ENCODE data around the gene DLGAP4. TPM values are rescaled to one million over a fixed set of nuclear protein-coding genes. Genes with fewer than 3 reads are reported as not detected.

The DLGAP4 gene
- total and polyA plus RNA-seq, 2 donors: 17.2 to 61.3 TPM

- no peak for DNase-seq (ENCODE audit: extremely low spot score)
- Histone ChIP-seq H3K36me3 (ENCODE audit: insufficient read depth) (no peaks in the 10 kb centered on the region), H3K27ac (ENCODE audit: low read depth) (no peak overlapping the region), H3K4me3 (ENCODE audit: low read depth, low read length) (no peak overlapping the region), H3K4me1 (ENCODE audit: insufficient read depth) (no peaks in the 10 kb centered on the region)
- WGBS: 29% methylated on average over 9 of the region's 9 CpGs
Measured at GRCh38 chr20:36439040-36439730, 133.0 kb downstream of the DLGAP4 start.

GRCh38 chr20:36439731-36440072, 133.6 kb downstream of the DLGAP4 start:
- DNase-seq (ENCODE audit: extremely low spot score): no peak
- Histone ChIP-seq H3K27ac (ENCODE audit: low read depth) (no peak overlapping the region), H3K4me1 (ENCODE audit: insufficient read depth) (no peaks in the 10 kb centered on the region), H3K4me3 (ENCODE audit: low read depth, low read length) (no peak overlapping the region), H3K36me3 (ENCODE audit: insufficient read depth) (no peaks in the 10 kb centered on the region)
- 39% methylated on average over 7 of the region's 7 CpGs for WGBS

DNA sequence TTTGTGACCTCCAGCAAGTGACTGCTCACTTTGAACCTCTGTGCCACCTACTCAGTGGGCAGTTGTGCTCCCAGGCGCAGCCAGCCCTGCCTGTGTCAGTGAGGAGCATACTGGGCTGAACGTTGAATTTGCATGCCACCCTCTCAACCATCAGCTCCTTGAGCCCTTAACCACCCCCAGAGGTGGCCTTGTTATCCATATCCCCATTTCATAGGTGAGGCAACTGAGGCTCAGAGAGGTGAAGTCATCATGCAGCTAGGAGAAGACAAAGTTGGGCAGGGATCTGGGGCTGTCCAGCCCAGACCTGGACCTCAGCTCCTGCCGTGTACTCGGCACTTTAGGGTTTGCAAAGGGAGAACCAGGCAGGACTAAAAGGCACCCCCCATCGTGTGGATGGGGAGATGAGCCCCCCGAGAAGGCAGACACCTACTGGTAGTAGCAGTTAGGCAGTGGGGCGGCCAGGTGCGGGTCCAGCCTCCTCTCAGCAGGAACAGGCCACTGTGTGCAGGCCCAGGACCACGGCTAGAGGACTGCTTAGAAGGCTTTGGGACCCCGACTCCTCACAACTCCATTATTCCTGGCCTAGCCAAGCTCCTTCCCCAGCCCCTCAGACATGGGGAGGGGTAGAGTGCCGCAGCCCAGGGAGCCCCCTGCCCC, 134.4 kb downstream of the DLGAP4 start:
- no peaks in the 10 kb centered on the region for H3K36me3 ChIP-seq (ENCODE audit: insufficient read depth)
- no peak overlapping the region for H3K27ac ChIP-seq (ENCODE audit: low read depth)
- no peaks in the 10 kb centered on the region for H3K4me1 ChIP-seq (ENCODE audit: insufficient read depth)
- WGBS: 79% methylated on average over 11 of the region's 11 CpGs
- no peak for DNase-seq (ENCODE audit: extremely low spot score)
- H3K4me3 ChIP-seq (ENCODE audit: low read depth, low read length): no peak overlapping the region

GRCh38 chr20:36441027-36441414, 134.9 kb downstream of the DLGAP4 start:
- Histone ChIP-seq H3K4me1 (ENCODE audit: insufficient read depth) (no peaks in the 10 kb centered on the region), H3K27ac (ENCODE audit: low read depth) (no peak overlapping the region), H3K36me3 (ENCODE audit: insufficient read depth) (no peaks in the 10 kb centered on the region), H3K4me3 (ENCODE audit: low read depth, low read length) (no peak overlapping the region)
- no peak for DNase-seq (ENCODE audit: extremely low spot score)
- 44% methylated on average over 5 of the region's 5 CpGs for WGBS

DNA sequence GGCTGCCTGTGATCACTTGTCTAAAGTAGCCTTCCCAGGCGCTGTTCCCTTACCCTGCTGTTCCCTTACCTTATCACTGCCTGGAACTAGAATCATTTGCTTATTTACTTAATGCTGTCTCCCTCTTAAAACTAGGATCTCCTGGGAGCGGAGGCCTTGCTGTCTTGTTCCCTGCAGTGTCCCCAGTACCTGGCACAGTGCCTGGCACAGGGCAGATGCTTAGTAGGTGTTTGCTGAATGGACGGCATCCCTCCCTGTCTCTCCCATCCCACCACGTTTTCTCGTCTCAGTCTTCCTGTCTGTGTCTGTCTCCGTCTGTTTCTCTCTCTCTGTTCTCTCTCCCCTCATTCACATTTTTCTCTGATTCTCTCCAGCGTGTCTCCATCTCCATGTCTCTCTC, 135.3 kb downstream of the DLGAP4 start:
- WGBS: 73% methylated on average over 7 of the region's 7 CpGs
- DNase-seq (ENCODE audit: extremely low spot score): no peak
- H3K4me3 ChIP-seq (ENCODE audit: low read depth, low read length): no peak overlapping the region
- H3K27ac ChIP-seq (ENCODE audit: low read depth): no peak overlapping the region
- H3K36me3 ChIP-seq (ENCODE audit: insufficient read depth): no peaks in the 10 kb centered on the region
- no peaks in the 10 kb centered on the region for H3K4me1 ChIP-seq (ENCODE audit: insufficient read depth)

DNA sequence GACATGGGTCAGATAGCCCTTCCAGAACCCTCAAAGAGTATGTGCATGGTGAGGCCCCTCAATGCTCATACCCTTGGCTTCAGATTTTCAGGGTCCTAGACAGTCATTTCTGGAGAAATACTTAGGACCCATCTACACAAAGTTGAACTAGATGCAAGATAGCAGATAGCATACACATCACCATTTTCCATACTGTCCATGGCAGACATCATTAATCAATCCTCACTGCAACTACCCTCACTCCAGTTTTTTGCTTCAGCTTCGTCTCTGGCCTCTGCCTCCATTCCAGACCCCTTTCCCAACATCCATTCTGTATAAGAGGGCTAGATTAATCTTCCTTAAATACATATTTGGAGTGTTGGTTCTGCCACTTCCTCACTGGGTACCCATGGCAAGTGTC, 139.7 kb downstream of the DLGAP4 start:
- no peak overlapping the region for H3K27ac ChIP-seq (ENCODE audit: low read depth)
- no peak for DNase-seq (ENCODE audit: extremely low spot score)
- no peaks in the 10 kb centered on the region for H3K4me1 ChIP-seq (ENCODE audit: insufficient read depth)
- no peaks in the 10 kb centered on the region for H3K36me3 ChIP-seq (ENCODE audit: insufficient read depth)
- H3K4me3 ChIP-seq (ENCODE audit: low read depth, low read length): no peak overlapping the region
- 85% methylated on average over 1 of the region's 1 CpG for WGBS

DNA sequence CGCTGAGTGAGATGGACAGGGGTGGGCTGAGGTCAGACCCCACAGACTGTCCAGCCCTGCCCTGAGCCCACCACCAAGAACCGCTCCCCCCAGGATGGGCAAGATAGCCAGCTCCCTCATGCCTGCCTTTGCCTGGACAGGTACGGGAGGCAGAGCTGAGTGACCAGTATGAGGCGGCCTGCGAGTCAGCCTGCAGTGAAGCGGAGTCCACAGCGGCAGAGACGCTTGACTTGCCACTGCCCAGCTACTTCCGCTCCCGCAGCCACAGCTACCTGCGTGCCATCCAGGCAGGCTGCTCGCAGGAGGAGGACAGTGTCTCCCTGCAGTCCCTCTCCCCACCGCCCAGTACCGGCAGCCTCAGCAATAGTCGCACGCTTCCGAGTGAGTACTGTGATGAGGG, 140.4 kb downstream of the DLGAP4 start:
- Histone ChIP-seq H3K36me3 (ENCODE audit: insufficient read depth) (no peaks in the 10 kb centered on the region), H3K27ac (ENCODE audit: low read depth) (no peak overlapping the region), H3K4me3 (ENCODE audit: low read depth, low read length) (no peak overlapping the region), H3K4me1 (ENCODE audit: insufficient read depth) (no peaks in the 10 kb centered on the region)
- no peak for DNase-seq (ENCODE audit: extremely low spot score)
- 82% methylated on average over 17 of the region's 17 CpGs for WGBS

- no peaks in the 10 kb centered on the region for H3K4me1 ChIP-seq (ENCODE audit: insufficient read depth)
- H3K36me3 ChIP-seq (ENCODE audit: insufficient read depth): no peaks in the 10 kb centered on the region
- no peak overlapping the region for H3K4me3 ChIP-seq (ENCODE audit: low read depth, low read length)
- no peak overlapping the region for H3K27ac ChIP-seq (ENCODE audit: low read depth)
- DNase-seq (ENCODE audit: extremely low spot score): no peak
Measured at GRCh38 chr20:36447101-36447500, 141.0 kb downstream of the DLGAP4 start.

- Histone ChIP-seq H3K4me1 (ENCODE audit: insufficient read depth) (no peaks in the 10 kb centered on the region), H3K36me3 (ENCODE audit: insufficient read depth) (no peaks in the 10 kb centered on the region), H3K27ac (ENCODE audit: low read depth) (no peak overlapping the region), H3K4me3 (ENCODE audit: low read depth, low read length) (no peak overlapping the region)
- DNase-seq (ENCODE audit: extremely low spot score): no peak
Measured at GRCh38 chr20:36449663-36450062, 143.5 kb downstream of the DLGAP4 start.

- H3K4me1 ChIP-seq (ENCODE audit: insufficient read depth): no peaks in the 10 kb centered on the region
- H3K27ac ChIP-seq (ENCODE audit: low read depth): no peak overlapping the region
- DNase-seq (ENCODE audit: extremely low spot score): no peak
- 42% methylated on average over 4 of the region's 4 CpGs for WGBS
- no peaks in the 10 kb centered on the region for H3K36me3 ChIP-seq (ENCODE audit: insufficient read depth)
- H3K4me3 ChIP-seq (ENCODE audit: low read depth, low read length): no peak overlapping the region
Measured at GRCh38 chr20:36454332-36454697, 148.2 kb downstream of the DLGAP4 start.

GRCh38 chr20:36454698-36455427, 148.7 kb downstream of the DLGAP4 start:
- Histone ChIP-seq H3K36me3 (ENCODE audit: insufficient read depth) (no peaks in the 10 kb centered on the region), H3K4me1 (ENCODE audit: insufficient read depth) (no peaks in the 10 kb centered on the region), H3K4me3 (ENCODE audit: low read depth, low read length) (no peak overlapping the region), H3K27ac (ENCODE audit: low read depth) (no peak overlapping the region)
- 17% methylated on average over 9 of the region's 9 CpGs for WGBS
- DNase-seq (ENCODE audit: extremely low spot score): no peak

DNA sequence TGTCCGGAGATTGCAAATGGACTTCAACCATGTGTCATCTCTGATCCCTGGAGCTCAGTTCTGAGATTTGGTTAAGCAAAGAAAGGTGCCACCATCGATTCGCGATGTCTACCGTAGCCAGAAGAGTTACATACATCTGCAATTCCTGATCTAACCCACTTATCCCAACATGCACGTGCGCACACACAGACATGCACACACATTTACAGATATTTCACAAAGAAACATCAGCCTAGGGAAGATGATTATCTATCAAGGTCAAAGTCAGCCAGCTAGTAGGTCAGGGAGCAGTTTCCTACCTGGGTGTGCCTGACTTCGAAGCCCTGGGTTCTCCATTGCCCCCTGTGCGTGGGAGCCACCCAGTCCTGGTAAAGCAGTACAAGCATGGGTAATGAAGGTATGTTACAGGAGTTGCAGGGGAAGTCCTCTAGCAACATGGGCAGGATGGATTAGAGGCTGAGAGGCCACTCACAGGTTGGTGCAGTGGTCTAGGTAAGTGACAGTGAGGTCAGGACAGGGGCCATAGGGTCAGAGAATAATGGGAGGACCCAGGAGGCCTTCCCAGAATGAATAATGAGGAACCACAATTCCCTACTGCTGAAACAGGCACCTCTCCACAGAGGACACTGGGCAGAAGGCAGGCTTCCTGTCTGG, 150.0 kb downstream of the DLGAP4 start:
- Histone ChIP-seq H3K4me1 (ENCODE audit: insufficient read depth) (no peaks in the 10 kb centered on the region), H3K4me3 (ENCODE audit: low read depth, low read length) (no peak overlapping the region), H3K36me3 (ENCODE audit: insufficient read depth) (no peaks in the 10 kb centered on the region), H3K27ac (ENCODE audit: low read depth) (no peak overlapping the region)
- WGBS: 85% methylated on average over 9 of the region's 9 CpGs
- no peak for DNase-seq (ENCODE audit: extremely low spot score)

- peak; percentile 87 for DNase-seq (ENCODE audit: extremely low spot score)
- H3K4me1 ChIP-seq (ENCODE audit: insufficient read depth): no peaks in the 10 kb centered on the region
- 8% methylated on average over 93 of the region's 96 CpGs for whole genome bisulfite sequencing
Measured at GRCh38 chr20:36460648-36461599, 154.8 kb downstream of the DLGAP4 start.

More at GRCh38 chr20:36460648-36461599, 154.8 kb downstream of the DLGAP4 start:
- peak overlapping the region; percentile 69 for H3K4me3 ChIP-seq (ENCODE audit: low read depth, low read length)
- peak overlapping the region; percentile 94 for H3K27ac ChIP-seq (ENCODE audit: low read depth)
- no peaks in the 10 kb centered on the region for H3K36me3 ChIP-seq (ENCODE audit: insufficient read depth)

Measured in urinary bladder (tissue), 4 donors.